K562 (cell line): ENCODE data around the gene GALNT16. TPM values are rescaled to one million over a fixed set of nuclear protein-coding genes. Genes with fewer than 3 reads are reported as not detected.

Source experiments
- BDP1 ChIP-seq: IDR thresholded peaks from 3 replicates; pipeline ENCODE4 v1.6.1; 2011; ENCODE audit not compliant: insufficient read length, insufficient read depth
- CREB3L1 ChIP-seq: fragments of 450-650 bp; IDR thresholded peaks from 2 replicates; pipeline ENCODE4 v1.6.1; 2014; ENCODE audit warnings: low read depth, mild to moderate bottlenecking, moderate library complexity, borderline replicate concordance
- FOXO4 ChIP-seq: fragments of 450-650 bp; formaldehyde crosslinking; IDR thresholded peaks from 2 replicates; pipeline ENCODE4 v1.4.0; 2020; ENCODE audit warnings: mild to moderate bottlenecking, moderate library complexity
- GABPB2 ChIP-seq: fragments of 250-450 bp; sonication (Bioruptor Pico); conservative IDR thresholded peaks from 2 replicates; pipeline ENCODE4 v1.5.1; 2021; ENCODE audit warnings: mild to moderate bottlenecking
- JUND ChIP-seq, 2 experiments: IDR thresholded peaks; 2 replicates in 1 of 2; 3 replicates in 1 of 2; pipeline ENCODE4 v1.6.1; 2011; ENCODE audit warnings: borderline replicate concordance in 2 of 2, low read depth in 2 of 2, low read length in 2 of 2, improper control_type of control experiment in 1 of 2, missing biosample characterization in 1 of 2, missing genetic modification characterization in 1 of 2, missing genetic modification reagents in 1 of 2
- NBN ChIP-seq: fragments of 450-650 bp; IDR thresholded peaks from 2 replicates; pipeline ENCODE4 v1.6.1; 2016; ENCODE audit warnings: low read depth, mild to moderate bottlenecking
- NR2C1 ChIP-seq, 2 experiments: fragments of 450-650 bp; IDR thresholded peaks; 2 replicates each; pipeline ENCODE4 v1.6.1; 2017; ENCODE audit warnings: mild to moderate bottlenecking in 2 of 2, antibody characterized with exemption in 1 of 2, inconsistent platforms in 1 of 2, missing compliant biosample characterization in 1 of 2, missing genetic modification characterization in 1 of 2
- SMARCE1 ChIP-seq: fragments of 450-650 bp; IDR thresholded peaks from 2 replicates; pipeline ENCODE4 v1.7.1; 2016; ENCODE audit warnings: mild to moderate bottlenecking
- TSHZ1 ChIP-seq: fragments of 250-450 bp; sonication (Bioruptor Pico); IDR thresholded peaks from 2 replicates; pipeline ENCODE4 v1.4.0; 2020; ENCODE audit warnings: mild to moderate bottlenecking, moderate library complexity
- ZEB2 ChIP-seq: fragments of 450-650 bp; IDR thresholded peaks from 2 replicates; pipeline ENCODE4 v1.6.1; 2016
- ZHX1 ChIP-seq: fragments of 150-350 bp; conservative IDR thresholded peaks from 2 replicates; pipeline ENCODE4 v1.6.1; 2014; ENCODE audit warnings: low read length
- ZNF121 ChIP-seq: sonication (generic); formaldehyde crosslinking; conservative IDR thresholded peaks from 2 replicates; pipeline ENCODE4 v1.8.0; 2022; ENCODE audit warnings: missing genetic modification reagents
- ZNF785 ChIP-seq: fragments of 250-450 bp; sonication (Bioruptor Pico); IDR thresholded peaks from 2 replicates; pipeline ENCODE4 v1.4.0; 2020; ENCODE audit warnings: mild to moderate bottlenecking
- polyA plus RNA-seq, 8 experiments: library from polyadenylated mRNA; depleted of rRNA in 4 of 8; stranded (reverse) in 5 of 8; unstranded in 3 of 8; fragments of >200 nt; fragmentation: Nextera tagmentation in 2 of 8; fragmentation: Illumina TruSeq in 1 of 8; extraction: Ambion mirVana in 2 of 8; extraction: Trizol in 1 of 8; gene quantifications; 2 replicates each; pipeline versions ENCODE4 v1.2.1 to v1.2.3, GENCODE V29; 2011 to 2014; ENCODE audit warnings: inconsistent platforms in 1 of 8, missing spikeins in 1 of 8
- total RNA-seq, 7 experiments: library from RNA; depleted of rRNA in 6 of 7; stranded (reverse); fragments of >200 nt in 6 of 7; fragmentation: Illumina TruSeq in 2 of 7; extraction: Trizol in 2 of 7; gene quantifications; 2 replicates each; pipeline versions ENCODE4 v1.2.1 to v1.2.3, GENCODE V29; 2011 to 2021; ENCODE audit warnings: low replicate concordance in 1 of 7

GALNT16 gene
- total and polyA plus RNA-seq, 9 of the 15 experiments (the other 6 are each of a cell fraction or from before 2014, with no cell fraction given): not detected

GRCh38 chr14:69327507-69327906 lies 67.5 kb downstream of the GALNT16 start (continued):
- no peak for TF ChIP-seq ZHX1
- TF ChIP-seq BDP1: no peak
- no peak for TF ChIP-seq FOXO4 (CRISPR knock-in tag)
- TF ChIP-seq CREB3L1: no peak
- TF ChIP-seq SMARCE1: no peak
- no peak for TF ChIP-seq TSHZ1 (CRISPR knock-in tag)
- no peak for TF ChIP-seq GABPB2 (CRISPR knock-in tag)
- TF ChIP-seq NBN: no peak
- no peak for TF ChIP-seq NR2C1 (IDR thresholded peaks at IDR 0.05)
- no peak for TF ChIP-seq NR2C1 (tag; IDR thresholded peaks at IDR 0.05)
- TF ChIP-seq ZNF785 (CRISPR knock-in tag): no peak
- no peak for TF ChIP-seq ZNF121 (CRISPR knock-in tag)
- no peak for TF ChIP-seq JUND (IDR thresholded peaks at IDR 0.05; ENCODE audit: borderline replicate concordance, low read depth, low read length)
- TF ChIP-seq JUND (tag; IDR thresholded peaks at IDR 0.05; ENCODE audit: borderline replicate concordance, low read depth, low read length): no peak
- no peak for TF ChIP-seq ZEB2
